GM10847 (cell line): ENCODE data around the gene LDLRAD2.

ENCODE experiments used
- POLR2A ChIP-seq: IDR thresholded peaks from 2 replicates; pipeline ENCODE4 v1.6.1; 2011; ENCODE audit not compliant: insufficient read length; ENCODE audit errors: extremely low read depth

LDLRAD2 gene

GRCh38 chr1:21811875-21812305, at the start of gene LDLRAD2:
LDLRAD2 (plus strand) TSS chr1:21812265; CDS start chr1:21812452, 187 bp downstream.
- TF ChIP-seq POLR2A: no peak

- no peak for TF ChIP-seq POLR2A
These were observed 48.8 kb upstream of the LDLRAD2 start for GRCh38 chr1:21763236-21763635.

GRCh38 chr1:21763694-21764419, 48.2 kb upstream of the LDLRAD2 start:
- TF ChIP-seq POLR2A: no peak

- TF ChIP-seq POLR2A: no peak
These were observed 47.2 kb upstream of the LDLRAD2 start for GRCh38 chr1:21764615-21765423.

- TF ChIP-seq POLR2A: no peak
These were observed 45.9 kb upstream of the LDLRAD2 start for GRCh38 chr1:21766210-21766609.

GRCh38 chr1:21770201-21770600, 41.9 kb upstream of the LDLRAD2 start:
- no peak for TF ChIP-seq POLR2A

GRCh38 chr1:21773585-21773984, 38.5 kb upstream of the LDLRAD2 start:
- no peak for TF ChIP-seq POLR2A

- TF ChIP-seq POLR2A: no peak
These were observed 37.1 kb upstream of the LDLRAD2 start for GRCh38 chr1:21774835-21775549.

- no peak for TF ChIP-seq POLR2A
These were observed 36.5 kb upstream of the LDLRAD2 start for GRCh38 chr1:21775550-21775914.

GRCh38 chr1:21775985-21776562, 36.0 kb upstream of the LDLRAD2 start:
- TF ChIP-seq POLR2A: no peak

GRCh38 chr1:21778405-21778727, 33.7 kb upstream of the LDLRAD2 start:
- TF ChIP-seq POLR2A: no peak

GRCh38 chr1:21779613-21780521, 32.2 kb upstream of the LDLRAD2 start:
- TF ChIP-seq POLR2A: no peak

- TF ChIP-seq POLR2A: no peak
These were observed 30.2 kb upstream of the LDLRAD2 start for GRCh38 chr1:21781815-21782348.

GRCh38 chr1:21782349-21782867, 29.7 kb upstream of the LDLRAD2 start:
- TF ChIP-seq POLR2A: no peak
